D721Med (cell line): ENCODE data around the gene AIFM1.

Experiments used
- DNase-seq: peaks from one replicate; pipeline ENCODE4 v3.0.0; 2011; ENCODE audit warnings: low spot score; ENCODE audit not compliant: insufficient read length
- FAIRE-seq: peaks from 2 replicates; lab custom pipeline; 2011; peaks lifted over from hg19 to GRCh38; lab: Jason Lieb, UNC
- TF ChIP-seq, protein P1 (sequence below): IDR thresholded peaks from 2 replicates; pipeline ENCODE4 v1.5.1; 2012; ENCODE audit warnings: mild to moderate bottlenecking, control low read depth; ENCODE audit not compliant: insufficient read depth; ENCODE audit errors: missing control alignments

The AIFM1 gene

DNA sequence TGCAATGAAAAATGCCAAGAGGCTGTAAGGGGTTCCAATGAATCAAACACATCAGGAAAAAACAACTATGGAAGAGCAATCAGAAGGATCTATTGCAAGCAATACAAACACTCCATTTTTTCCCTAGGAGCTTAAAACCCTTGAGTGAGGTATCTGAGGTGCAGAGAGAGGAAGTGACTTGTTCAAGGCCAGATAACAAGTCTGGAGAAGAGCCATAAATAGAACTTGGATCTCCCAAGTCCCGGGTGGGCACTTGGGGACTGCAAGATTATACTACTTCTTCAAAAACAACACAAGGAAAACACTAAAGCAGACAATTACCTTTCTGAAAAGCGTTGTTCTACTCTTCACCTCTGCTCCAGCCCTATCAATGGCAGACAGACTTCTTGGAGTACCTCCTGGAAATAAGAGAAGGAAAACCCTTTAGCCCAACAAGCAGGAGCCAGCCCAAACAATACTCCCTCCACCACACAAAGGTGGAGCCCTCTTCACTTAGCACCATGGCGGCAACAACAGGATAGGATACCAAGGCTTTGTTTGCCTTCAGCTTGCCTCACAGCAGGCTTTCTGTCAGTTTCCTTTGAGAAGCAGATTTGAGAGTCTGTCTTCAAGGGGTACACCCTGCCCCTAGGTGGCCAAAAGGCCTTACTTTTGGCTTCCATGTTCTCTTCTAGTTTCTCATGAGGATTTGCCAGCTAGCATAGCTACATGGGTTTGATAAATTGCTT is 26.0 kb downstream of the AIFM1 start:
- no peak for DNase-seq

DNA sequence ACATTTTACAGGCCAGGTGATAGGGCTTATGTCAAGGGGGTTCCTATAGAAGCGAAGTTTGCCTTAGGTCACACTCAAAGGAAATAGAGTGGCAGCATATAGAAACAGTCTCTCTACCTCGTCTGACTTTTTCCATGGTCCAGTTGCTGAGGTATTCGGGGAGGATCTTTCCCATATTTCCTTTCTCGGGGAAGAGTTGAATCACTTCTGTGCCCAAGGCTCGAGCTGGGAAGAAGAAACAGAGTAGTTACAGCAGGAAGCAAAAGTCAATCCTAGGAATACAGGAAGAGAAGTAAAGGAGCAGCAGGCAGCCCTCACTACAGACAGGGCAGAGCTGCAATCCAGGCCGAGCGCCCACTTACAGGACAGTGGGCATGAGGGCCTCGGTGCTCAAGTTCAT is 28.7 kb downstream of the AIFM1 start:
- TF ChIP-seq, protein P1, sequence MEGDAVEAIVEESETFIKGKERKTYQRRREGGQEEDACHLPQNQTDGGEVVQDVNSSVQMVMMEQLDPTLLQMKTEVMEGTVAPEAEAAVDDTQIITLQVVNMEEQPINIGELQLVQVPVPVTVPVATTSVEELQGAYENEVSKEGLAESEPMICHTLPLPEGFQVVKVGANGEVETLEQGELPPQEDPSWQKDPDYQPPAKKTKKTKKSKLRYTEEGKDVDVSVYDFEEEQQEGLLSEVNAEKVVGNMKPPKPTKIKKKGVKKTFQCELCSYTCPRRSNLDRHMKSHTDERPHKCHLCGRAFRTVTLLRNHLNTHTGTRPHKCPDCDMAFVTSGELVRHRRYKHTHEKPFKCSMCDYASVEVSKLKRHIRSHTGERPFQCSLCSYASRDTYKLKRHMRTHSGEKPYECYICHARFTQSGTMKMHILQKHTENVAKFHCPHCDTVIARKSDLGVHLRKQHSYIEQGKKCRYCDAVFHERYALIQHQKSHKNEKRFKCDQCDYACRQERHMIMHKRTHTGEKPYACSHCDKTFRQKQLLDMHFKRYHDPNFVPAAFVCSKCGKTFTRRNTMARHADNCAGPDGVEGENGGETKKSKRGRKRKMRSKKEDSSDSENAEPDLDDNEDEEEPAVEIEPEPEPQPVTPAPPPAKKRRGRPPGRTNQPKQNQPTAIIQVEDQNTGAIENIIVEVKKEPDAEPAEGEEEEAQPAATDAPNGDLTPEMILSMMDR = no peak
- FAIRE-seq = no peak
- DNase-seq = no peak

More for the DNA sequence above, 26.0 kb downstream of the AIFM1 start:
- TF ChIP-seq, protein P1 = no peak
- FAIRE-seq = no peak

DNA sequence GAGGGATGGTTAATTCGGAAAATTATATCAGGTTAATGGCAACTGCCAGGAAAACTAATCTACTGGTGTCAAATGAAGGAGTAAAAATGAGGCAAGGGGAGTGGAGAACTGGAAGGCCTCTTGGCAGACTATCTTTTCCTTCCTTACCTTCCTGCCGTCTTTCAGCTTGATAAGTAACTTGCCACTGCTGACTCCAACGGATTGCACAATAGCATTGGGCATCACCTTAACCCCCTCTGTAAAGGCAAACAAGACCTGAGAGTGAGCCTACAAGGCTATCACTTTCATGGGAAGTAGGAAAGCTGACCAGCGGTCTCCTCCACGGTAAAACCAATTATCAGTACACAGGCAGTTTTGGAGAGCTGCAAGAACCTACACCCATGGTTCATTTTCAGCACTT is 29.1 kb downstream of the AIFM1 start:
- FAIRE-seq (no peak), DNase-seq (no peak)
- TF ChIP-seq, protein P1 = no peak

DNA sequence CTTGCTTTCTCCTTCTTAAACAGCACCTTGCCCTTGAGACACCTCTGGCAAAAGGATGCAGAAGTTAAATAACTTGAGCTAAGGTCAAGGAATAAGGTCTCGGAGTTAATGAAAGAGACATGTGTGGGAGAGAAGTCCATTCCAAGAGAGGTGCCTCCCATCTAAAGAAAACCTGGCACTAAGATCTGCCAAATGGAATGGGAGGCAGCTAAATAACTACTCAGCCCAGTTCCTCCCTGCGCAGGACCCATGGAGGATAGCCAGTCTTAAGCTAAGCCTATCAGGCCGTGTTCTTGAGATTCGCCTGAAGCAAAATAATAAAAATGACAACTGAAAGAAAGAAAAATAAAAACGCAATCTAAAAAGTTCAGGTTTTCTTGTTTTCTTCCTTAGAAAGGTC is 34.7 kb downstream of the AIFM1 start:
- no peak for FAIRE-seq
- no peak for DNase-seq
- TF ChIP-seq, protein P1 = no peak

DNA sequence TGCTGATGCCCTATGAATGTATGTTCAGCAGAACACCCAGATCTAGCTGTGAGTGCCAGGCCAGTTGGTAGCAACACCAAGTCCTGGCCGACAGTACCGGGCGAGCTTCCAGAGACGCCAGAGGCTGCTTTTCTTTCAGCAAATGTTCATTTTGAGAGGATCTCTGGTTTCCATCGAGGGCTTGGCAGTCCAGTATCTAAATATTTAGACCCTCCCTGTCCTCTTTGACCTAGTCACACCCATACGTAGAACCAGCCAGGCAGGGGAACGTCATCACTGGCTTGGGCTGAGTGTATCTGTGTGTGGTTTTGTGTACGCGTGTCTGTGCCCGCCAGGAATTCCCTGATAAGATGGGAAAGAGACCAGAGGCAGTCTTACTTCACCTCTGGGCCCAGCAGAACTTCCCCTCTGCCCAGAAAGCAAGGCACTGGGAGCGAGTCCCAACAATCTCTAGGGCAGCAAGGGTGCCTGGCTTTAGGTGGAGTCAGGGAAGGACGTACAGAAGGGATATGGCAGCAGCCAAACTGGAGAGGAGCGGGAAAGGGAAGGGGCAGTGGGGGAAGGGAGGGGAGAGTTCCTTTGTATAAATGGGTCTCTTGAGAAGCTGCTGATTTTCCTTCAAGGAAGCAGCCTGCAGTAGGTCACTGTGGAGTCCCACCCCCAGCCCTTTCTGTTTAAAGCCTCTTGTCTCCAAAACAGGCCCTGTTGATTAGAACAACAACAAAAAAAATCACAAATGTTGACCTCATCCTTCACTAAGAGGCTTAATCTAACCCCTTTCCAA is 40.4 kb downstream of the AIFM1 start:
- TF ChIP-seq, protein P1 = no peak
- no peak for DNase-seq
- no peak for FAIRE-seq

DNA sequence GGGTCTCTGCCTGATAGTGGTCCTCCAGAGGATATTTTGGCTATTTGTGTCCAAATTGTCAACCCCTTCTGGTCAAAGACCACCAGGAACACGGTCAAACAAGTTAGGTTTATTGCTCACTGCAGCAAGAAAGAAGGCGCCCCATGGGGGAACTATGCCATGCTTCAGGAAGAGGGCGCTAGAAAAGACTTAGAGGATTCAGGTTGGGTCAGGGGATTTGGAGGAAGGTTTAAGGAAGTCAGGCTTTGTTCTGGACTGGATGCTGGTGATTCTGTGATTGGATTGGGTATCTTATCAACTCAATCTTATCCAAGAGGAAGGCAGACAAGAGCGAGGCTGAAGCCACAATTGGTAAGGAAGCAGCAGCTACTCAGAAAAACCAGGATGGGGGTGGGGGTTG is 41.1 kb downstream of the AIFM1 start:
- FAIRE-seq = no peak
- TF ChIP-seq, protein P1 = no peak
- DNase-seq = no peak

DNA sequence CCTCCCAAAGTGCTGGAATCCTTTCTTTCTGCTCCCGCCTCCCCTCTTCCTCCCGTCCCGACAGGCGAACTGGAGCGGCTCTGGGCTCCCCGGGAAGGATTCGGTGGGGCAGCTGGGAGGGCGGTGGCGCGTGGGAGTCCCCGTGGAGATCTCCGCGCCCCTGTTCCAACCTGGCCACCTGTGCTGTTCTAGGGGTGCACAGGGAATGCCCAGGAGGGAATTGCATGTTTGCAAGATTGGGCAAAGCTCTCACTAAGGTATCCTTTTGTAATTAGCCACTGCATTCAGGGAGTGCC is 44.2 kb downstream of the AIFM1 start:
- TF ChIP-seq, protein P1 = no peak
- DNase-seq = no peak

More for the DNA sequence above, 44.2 kb downstream of the AIFM1 start:
- FAIRE-seq = no peak
